Measurements from ENCODE around the gene PCDHGB5. TPM values are rescaled to one million over a fixed set of nuclear protein-coding genes. Genes with fewer than 3 reads are reported as not detected.

Gene PCDHGB5
- total and polyA plus RNA-seq, 2 of the 13 experiments (the other 11 are each of a cell fraction or from before 2014, with no cell fraction given): 0.08 to 0.44 TPM

DNA sequence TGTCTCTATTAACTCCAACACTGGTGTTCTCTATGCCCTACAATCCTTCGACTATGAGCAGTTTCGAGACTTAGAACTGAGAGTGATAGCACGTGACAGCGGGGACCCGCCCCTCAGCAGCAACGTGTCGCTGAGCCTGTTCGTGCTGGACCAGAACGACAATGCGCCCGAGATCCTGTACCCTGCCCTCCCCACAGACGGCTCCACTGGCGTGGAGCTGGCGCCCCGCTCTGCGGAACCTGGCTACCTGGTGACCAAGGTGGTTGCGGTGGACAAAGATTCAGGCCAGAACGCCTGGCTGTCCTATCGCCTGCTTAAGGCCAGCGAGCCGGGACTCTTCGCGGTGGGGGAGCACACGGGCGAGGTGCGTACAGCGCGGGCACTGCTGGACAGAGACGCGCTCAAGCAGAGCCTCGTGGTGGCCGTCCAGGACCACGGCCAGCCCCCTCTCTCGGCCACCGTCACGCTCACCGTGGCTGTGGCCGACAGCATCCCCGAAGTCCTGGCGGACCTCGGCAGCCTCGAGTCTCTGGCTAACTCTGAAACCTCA lies 25.1 kb downstream of the PCDHGB5 start (continued):
- TF ChIP-seq ELK4 (CRISPR knock-in tag; IDR thresholded peaks at IDR 0.05; ENCODE audit: borderline replicate concordance): no peak
- no peak for TF ChIP-seq DMAP1 (CRISPR knock-in tag; IDR thresholded peaks at IDR 0.05)
- TF ChIP-seq, protein P1, sequence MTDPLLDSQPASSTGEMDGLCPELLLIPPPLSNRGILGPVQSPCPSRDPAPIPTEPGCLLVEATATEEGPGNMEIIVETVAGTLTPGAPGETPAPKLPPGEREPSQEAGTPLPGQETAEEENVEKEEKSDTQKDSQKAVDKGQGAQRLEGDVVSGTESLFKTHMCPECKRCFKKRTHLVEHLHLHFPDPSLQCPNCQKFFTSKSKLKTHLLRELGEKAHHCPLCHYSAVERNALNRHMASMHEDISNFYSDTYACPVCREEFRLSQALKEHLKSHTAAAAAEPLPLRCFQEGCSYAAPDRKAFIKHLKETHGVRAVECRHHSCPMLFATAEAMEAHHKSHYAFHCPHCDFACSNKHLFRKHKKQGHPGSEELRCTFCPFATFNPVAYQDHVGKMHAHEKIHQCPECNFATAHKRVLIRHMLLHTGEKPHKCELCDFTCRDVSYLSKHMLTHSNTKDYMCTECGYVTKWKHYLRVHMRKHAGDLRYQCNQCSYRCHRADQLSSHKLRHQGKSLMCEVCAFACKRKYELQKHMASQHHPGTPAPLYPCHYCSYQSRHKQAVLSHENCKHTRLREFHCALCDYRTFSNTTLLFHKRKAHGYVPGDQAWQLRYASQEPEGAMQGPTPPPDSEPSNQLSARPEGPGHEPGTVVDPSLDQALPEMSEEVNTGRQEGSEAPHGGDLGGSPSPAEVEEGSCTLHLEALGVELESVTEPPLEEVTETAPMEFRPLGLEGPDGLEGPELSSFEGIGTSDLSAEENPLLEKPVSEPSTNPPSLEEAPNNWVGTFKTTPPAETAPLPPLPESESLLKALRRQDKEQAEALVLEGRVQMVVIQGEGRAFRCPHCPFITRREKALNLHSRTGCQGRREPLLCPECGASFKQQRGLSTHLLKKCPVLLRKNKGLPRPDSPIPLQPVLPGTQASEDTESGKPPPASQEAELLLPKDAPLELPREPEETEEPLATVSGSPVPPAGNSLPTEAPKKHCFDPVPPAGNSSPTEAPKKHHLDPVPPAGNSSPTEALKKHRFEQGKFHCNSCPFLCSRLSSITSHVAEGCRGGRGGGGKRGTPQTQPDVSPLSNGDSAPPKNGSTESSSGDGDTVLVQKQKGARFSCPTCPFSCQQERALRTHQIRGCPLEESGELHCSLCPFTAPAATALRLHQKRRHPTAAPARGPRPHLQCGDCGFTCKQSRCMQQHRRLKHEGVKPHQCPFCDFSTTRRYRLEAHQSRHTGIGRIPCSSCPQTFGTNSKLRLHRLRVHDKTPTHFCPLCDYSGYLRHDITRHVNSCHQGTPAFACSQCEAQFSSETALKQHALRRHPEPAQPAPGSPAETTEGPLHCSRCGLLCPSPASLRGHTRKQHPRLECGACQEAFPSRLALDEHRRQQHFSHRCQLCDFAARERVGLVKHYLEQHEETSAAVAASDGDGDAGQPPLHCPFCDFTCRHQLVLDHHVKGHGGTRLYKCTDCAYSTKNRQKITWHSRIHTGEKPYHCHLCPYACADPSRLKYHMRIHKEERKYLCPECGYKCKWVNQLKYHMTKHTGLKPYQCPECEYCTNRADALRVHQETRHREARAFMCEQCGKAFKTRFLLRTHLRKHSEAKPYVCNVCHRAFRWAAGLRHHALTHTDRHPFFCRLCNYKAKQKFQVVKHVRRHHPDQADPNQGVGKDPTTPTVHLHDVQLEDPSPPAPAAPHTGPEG (CRISPR knock-in tag; IDR thresholded peaks at IDR 0.05): no peak
- TF ChIP-seq ZNF180 (CRISPR knock-in tag; IDR thresholded peaks at IDR 0.05; ENCODE audit: borderline replicate concordance, low read depth): no peak
- TF ChIP-seq MAFK (conservative IDR thresholded peaks at IDR 0.05 in 1 of 2, IDR thresholded peaks at IDR 0.05 in 1 of 2; ENCODE audit: low read length in 2 of 2): no peak
- TF ChIP-seq ZMAT3 (CRISPR knock-in tag; conservative IDR thresholded peaks at IDR 0.05): no peak
